WTC11 (cell line): Measurements from ENCODE around the gene PIGR.

Experiments used
- ATF2 ChIP-seq: sonication (generic); formaldehyde crosslinking; IDR thresholded peaks from 2 replicates; pipeline ENCODE4 v1.8.1; 2022; ENCODE audit warnings: low read depth, missing genetic modification reagents, borderline replicate concordance
- ATF3 ChIP-seq: sonication (generic); formaldehyde crosslinking; conservative IDR thresholded peaks from 2 replicates; pipeline ENCODE4 v1.8.1; 2022; ENCODE audit warnings: mild to moderate bottlenecking, missing genetic modification reagents
- CTCF ChIP-seq: fragments of 200-600 bp; IDR thresholded peaks from 2 replicates; pipeline ENCODE4 v1.8.0; 2022; ENCODE audit warnings: antibody characterized with exemption
- FOXJ3 ChIP-seq: sonication (generic); formaldehyde crosslinking; IDR thresholded peaks from 2 replicates; pipeline ENCODE4 v1.9.0; 2021; ENCODE audit warnings: missing genetic modification reagents, mild to moderate bottlenecking, borderline replicate concordance
- MLX ChIP-seq: sonication (generic); formaldehyde crosslinking; IDR thresholded peaks from 2 replicates; pipeline ENCODE4 v1.8.1; 2023; ENCODE audit warnings: mild to moderate bottlenecking, missing genetic modification reagents, moderate library complexity
- SP1 ChIP-seq: sonication (generic); formaldehyde crosslinking; conservative IDR thresholded peaks from 2 replicates; pipeline ENCODE4 v1.8.1; 2022; ENCODE audit warnings: missing genetic modification reagents

- TF ChIP-seq FOXJ3 (no peak), CTCF (no peak), ATF3 (CRISPR knock-in tag) (no peak), ATF2 (no peak), SP1 (CRISPR knock-in tag) (no peak), MLX (CRISPR knock-in tag) (no peak)
Observed at GRCh38 chr1:206899717-206900116, 46.5 kb downstream of the PIGR start.
